HG02973 (cell line): ENCODE data around the gene KCNG2.

Experiments
- ATAC-seq: cut with Tn5 transposase; IDR thresholded peaks from one replicate; pipeline ENCODE4 v1.9.1; 2021; ENCODE audit warnings: moderate library complexity; ENCODE audit not compliant: unreplicated experiment

KCNG2 gene

DNA sequence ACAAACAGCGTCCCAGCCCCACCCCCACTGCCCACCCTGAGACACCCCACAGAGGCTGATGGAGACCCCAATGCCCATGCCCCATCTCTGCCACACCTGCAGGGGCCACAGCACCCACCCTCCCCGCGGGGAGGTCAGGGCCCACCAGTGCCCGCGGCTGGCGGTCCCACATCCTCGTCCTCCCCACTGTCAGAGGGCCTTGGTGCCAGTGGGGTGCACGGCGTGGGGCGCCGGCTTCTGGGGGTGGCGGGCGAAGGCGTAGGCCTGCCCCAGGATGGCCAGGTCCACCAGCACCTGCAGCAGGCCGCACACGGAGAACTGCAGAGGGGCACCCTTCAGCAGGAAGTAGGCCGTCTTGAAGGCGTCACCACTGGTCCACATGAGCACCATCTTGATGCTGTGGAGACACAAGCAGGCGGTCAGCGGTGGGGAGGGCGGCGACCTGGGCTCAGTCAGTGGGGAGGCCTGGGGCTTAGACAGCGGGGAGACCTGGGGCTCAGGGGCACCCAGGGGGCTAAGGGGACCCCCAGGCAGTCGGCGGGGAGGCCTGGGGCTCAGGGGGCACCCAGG is 106.1 kb downstream of the KCNG2 start:
- no peak for ATAC-seq

DNA sequence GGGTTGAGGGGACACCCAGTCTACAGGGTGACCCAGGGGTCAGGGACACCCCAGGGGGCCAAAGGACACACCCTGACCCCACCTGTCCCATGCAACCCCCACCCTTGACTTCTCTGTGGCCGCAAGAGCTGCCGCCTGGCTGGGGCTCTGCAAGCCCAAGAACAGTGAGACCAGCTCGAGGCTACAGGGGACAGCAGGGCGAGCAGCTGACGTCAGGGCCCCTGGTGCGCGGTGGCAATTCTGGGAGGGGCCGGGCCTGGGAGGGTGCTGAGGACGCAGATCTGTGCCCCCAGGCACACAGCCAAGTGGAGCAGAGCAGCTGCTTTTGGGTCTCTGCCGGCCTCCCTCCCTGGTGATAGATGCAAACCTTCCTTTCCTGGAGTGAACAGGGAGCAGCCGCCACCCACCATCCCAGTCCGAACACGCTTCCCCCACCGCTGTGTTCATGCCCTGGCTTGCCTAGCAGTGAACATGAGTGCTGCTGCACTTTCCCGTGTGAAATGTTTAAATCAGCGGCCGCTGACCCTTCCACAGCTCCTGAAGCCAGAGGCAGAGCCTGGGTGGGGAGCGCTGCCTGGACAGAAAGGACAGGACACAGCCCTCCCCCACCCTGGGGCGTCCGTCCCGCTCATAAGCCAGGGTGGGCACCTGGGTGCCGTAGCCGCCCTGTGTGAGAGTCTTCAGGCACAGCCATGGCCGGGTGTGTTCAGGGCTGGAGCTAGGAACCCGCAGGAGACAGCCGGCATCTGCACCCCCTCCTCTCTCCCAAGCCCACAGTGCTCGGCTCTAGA is 106.8 kb downstream of the KCNG2 start:
- no peak for ATAC-seq

DNA sequence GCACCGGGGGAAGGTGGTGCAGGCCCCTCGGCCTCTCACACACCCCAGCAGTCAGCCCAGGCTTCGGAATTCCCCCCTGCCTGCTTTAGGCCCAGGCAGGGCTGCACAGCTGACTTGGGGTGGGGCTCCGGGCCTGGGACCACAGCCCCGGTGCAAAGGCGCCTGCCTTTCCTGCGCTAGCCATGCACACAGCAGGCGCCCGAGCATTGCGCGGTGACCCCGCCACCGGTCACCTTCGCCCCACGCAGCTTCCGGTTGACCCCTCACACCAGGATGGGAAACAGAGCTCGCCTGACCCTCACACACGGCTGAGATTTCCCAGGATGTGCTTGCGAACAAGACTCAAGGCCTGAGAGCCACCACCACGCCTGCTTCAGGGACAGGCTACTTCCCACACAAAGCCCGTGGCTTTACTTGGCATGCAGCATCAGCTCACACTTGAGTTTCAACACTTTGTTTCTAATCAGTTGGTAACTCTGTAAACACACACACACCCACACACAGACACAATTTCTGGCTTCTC is 107.7 kb downstream of the KCNG2 start:
- no peak for ATAC-seq

DNA sequence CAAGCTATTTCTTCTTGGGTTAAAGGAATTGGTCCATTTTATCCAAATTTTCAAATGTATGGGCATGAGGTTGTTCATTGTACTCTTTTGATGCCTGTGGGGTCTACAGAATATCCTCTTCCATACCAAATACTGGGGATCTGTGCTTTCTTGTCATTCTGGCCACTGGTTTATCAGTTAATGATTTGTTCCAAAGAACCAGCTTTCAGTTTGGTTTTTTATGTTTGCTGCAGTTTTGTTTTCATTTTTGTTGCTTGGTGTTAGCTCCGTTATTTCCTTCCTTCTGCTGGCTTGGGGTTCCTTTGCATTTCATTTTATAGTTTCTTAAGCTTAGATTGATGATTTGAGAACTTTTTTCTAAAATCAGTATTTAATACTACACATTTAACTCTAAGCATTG is 108.3 kb downstream of the KCNG2 start:
- ATAC-seq, result no peak

DNA sequence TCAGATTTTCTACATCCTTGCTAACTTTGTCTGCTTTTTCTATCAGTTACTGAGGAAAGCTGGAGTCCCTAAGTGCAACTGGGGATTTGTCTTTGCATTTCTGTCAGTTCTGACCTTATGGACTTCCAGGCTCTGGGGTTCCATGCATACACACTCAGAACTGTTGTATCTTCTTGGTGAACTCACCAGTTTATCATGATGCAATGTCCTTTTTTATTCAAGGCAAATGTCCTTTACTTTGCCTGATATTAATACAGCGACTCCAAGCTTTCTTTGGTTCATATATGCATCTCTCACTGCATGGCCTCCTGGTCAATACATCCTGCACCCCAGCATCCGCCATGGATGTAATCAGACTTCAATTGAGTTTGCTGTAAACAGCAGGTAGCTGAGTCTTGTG is 109.0 kb downstream of the KCNG2 start:
- ATAC-seq, result no peak

DNA sequence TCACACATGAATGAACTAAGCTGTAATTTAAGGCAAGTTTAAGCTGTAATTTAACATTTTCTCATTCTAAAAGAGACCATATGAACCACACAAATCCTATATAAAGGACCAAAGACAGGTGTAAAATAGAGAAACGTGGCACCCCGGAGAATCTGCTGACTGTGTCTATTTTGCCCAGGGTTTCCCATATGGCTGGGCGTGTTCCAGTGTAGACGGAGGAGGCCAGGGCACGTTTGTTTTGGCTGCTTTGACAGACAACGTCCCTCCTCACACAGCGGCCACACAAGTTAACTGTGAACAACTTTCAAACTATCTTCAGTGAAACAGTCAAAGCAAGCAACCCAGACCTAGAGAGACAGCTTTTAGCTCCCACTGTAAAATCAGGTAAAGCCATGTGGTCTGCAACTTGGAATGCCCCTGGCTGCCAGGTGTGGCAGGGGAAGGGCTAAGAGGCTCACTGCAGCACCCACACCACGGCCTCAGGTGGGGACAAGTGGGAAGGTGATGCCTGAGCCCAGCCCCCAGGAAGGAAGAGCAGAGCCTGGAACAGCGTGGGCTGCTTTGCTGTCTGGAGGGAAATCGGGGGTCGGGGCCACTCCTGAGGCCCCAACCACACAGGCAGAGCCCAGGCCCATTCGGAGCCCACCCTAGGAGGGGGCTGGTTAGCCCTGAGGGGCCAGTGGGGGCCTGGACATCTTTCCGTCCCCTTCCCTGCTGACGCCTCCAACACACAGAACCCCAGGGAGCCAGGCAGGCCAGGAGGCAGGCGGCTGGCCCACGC is 113.0 kb downstream of the KCNG2 start:
- no peak for ATAC-seq

DNA sequence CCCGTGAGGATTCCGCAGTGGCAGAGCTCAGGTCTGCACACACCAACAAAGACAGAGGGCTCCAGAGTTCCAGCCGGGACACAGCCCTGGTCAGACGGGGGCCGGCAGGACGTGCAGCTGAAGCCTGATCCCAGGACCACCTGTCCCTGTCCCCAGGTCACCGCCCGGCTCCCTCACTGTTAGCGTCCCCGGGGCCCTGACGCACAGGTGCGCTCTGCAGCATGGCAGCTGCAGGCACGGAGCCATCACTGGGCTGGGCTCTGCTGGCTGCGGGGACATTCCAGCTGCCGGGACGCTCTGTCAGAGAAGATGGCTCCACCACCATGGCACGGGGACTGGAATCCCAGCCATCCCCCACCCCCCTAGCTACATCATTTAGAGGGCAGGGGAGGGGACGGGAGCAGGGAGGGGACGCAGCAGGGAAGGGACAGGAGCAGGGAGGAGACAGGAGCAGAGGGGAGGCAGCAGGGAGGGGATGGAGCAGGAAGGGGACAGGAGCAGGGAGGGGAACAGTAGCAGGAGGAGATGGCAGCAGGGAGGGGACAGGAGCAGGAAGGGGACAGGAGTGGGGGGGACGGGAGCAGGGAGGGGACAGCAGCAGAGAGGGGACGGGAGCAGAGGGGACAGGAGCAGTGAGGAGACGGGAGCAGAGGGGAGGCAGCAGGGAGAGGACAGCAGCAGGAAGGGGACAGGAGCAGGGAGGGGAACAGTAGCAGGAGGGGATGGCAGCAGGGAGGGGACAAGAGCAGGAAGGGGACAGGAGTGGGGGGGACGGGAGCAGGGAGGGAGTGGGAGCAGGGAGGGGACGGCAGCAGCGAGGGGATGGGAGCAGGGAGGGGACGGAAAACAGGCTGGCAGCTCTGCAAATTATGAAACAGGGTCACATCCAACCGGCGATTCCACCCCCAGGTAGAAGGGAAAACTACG is 113.9 kb downstream of the KCNG2 start:
- no peak for ATAC-seq

DNA sequence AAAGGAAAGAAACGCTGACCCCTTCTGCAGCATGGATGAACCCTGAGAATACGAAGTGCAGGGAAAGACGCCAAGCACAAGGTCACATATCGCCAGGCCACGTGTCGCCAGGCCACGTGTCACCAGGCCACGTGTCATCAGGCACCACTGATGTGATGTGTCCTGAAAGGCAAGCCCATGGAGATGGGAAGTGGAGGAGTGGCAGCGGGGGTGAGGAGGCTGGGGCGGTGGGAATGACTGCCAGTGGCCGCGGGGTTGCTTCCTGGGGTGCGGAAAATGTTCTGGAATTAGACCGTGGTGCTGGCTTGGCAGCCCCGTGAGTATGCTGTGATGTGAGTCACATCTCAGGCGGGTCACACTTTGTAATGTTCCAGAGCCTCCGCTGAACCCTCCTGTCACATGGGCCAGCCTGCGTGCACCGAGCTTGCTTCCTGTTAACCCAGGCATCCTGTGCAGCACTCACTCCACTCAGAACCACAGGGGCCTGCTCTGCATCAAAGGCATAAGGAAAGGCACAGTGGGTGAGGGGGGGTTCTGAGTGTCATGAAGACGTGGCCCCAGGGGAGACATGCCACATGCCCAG is 114.8 kb downstream of the KCNG2 start:
- no peak for ATAC-seq

DNA sequence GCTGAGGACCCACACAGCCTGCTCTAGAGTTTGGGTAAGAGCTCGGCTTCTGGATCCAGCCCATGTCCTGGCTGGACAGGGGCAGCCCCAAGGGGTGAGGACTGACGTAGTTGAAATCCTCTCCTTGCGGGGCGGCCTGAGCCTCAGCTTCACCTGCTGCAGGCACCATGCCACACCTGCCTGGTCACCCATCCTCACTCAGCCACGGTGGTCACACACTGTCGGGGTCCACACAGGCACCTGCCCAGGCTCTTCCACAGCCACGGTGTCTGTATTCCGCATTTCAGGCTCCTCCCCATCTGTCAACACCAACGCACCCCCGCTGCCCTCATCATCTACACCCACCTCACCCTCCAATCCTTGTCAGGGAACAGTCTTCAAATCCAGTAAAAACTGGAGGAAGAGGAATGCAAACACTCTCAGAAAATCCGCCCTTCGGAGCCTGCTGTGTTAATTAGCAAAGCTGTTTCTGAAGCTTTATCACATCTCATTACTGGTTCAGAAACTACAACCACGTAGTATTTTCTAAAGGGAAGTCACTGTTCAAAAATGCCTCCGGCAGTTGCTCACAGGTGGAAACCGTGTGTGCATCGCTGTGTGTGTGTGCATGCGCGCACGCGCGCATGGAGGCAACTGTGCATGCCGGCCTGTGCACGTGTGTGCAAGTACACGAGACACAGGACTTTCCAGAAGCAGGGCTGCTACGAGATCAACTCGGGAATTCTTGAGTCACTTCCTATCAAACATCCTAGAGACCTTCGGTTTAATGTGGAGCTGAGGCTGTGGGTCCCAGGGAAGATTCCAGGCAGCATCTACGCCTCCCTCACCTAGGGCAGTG is 115.5 kb downstream of the KCNG2 start:
- no peak for ATAC-seq

DNA sequence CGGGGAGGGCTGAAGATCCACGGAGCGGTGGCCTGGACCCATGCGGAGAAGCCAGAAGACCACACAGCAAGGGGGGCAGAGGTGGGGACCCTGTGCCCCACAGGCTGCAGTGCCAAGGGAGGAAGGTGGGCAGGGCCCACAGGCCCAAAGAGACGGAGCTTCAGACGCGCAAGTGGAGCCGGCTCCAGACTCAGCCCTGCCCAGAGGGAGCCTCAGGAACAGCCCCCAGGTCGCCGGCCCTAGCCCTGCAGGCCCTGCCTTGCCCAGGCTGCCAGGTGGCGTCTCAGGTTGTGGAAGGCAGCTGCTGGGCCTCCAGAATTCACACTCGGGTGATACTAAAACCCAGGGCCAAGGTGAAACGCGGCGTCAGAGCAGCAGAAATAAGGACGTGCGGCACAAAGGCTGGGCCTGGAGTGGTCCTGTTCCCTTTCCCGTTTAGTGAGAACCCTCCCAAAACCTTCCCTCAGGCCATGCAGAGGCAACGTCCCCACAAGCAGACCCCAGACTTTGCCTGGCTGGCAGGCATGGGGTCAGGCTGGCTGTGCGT is 116.9 kb downstream of the KCNG2 start:
- no peak for ATAC-seq

DNA sequence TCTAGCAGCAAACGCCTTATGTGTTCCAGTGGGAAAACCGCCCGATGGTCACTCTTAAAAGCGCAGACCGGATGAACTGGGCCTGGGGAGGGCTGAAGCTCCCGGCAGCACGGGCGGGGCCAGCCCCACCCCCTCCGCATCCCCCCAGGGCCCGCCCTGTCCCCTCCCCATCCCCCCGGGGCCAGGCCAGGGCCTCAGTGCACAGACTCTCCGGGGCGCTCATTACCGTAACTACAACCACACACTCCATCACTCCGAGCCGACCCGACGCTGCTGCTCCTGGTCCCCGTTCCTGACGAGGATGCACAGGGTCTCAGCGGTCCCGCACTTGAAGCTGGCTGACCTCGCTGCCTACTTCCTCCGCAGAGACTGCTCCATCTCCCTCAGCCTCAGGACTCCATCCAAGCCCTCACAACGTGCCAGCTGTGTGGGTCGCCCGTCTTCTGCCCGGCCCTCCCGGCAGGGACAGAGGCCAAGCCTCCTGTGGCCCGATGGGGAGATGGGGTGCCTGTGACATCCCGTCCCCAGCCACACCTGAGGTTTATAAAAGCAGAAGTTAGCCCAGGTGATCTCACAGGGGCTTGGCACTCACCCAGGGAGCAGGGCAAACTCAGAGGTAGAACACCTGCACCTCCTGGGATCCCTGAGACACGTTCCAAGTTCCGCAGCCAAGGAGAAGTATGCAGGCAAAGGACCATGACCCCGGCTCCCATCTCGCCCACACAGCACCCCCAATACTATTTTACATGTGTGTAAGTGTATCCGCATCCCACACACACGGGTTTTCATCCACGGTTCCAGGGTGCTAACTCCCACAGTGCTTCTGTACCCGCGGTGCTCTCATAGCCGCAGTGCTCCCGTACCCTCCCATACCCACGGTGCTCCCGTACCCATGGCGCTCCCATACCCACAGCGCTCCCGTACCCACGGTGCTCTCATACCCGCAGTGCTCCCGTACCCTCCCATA is 117.7 kb downstream of the KCNG2 start:
- ATAC-seq, result no peak

DNA sequence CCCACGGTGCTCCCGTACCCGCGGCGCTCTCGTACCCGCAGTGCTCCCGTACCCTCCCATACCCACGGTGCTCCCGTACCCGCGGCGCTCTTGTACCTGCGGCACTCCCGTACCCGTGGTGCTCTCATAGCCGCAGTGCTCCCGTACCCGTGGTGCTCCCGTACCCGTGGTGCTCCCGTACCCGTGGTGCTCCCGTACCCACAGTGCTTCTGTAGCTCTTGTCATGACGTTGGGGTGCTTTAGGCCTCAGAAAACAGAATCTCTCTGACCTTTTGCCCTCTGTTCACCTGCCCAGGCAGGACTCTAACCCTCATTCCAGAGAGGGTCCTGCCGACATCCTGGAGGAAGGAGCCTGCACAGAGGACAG is 118.4 kb downstream of the KCNG2 start:
- no peak for ATAC-seq

DNA sequence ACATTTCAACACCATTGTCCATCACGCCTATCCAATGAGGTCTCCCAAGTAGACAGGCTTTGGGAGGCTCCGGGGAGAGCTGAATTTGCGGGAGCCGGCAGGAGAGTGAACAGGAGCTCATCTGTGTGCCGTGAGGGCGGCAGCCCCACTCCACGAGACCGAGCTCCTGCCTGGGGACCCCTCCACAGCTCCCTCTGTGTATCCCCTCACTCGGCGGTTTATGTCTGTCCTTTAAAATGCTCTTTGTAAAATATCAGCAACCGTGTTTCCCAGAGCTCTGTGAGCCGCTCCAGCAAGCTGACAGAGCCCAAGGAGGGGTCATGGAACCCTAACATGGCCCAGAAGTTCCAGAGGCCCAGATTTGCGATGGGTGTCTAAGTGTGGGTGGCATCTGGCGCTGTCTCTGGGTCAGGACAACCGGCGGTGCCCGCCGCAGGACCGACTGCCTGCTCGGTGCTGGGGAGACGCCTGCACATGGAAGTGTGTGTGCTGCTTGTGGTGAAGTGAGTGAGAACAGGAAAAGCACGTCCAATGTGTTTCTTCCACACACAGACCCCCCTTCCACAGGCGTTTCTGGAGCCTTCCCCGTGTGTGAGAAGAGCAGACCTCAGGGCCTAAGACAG is 118.9 kb downstream of the KCNG2 start:
- no peak for ATAC-seq

DNA sequence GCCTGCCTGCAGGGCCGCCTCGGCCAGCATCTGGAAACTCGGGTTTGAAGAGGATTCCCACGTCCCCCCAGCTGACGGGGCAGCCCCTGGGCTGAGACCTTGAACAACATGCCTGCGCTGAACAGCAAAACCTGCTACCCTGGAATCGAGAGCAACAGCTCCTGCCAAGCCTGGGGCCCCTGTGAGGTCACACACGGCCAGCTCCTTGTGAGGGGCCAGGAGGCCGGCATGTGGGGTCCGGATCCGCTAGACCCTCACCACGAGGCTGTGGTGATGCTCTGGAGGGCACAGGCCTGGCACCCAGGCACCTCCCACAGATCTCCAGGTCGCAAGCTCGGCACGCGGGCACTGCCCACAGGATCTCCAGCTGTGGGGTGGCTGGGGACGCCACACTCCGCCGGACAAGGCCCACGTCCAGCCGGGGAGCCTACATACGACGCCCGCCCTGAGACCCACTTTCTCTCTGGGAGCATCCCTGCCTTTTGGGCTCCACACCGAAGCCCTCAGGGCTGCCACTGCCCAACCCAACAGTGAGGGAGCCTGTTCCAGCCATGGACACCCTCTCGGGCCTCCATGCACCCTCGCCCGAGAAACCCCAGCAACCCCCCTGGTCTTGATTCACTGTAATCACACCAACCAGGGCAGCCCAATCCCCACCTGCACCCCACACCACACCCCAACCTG is 119.6 kb downstream of the KCNG2 start:
- ATAC-seq, result no peak

DNA sequence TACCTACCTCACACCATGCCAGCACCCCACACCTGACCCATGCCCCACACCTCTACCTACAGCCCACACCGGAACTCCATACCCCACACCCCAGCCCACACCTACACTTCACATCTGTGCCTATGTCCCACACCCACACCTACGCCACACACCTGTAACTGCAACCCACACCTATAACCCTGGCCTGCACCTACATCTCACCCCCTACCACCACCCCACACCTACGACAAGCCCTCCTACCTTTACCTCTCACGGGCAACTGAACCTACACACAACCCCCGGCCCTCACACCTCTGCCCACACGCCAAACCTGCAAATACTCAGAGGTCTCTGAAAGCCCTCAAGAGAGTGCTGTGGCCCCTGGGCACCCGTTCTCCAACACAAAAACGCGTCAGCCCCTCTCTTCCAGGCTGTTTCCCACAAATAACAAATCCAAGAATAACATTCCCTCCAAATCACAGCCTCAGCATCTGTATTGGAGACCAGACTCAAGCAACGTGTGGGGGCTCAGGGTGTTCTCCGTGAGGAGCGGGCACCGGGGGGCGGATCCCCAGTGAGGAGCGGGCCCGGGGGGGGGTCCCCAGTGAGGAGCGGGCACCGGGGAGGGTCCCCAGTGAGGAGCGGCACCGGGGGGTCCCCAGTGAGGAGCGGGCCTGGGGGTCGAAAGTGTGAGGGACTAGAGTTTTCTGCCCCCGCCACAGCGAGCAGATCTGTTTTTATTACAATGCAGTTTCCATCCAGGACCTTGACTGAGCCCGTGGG is 120.3 kb downstream of the KCNG2 start:
- no peak for ATAC-seq

DNA sequence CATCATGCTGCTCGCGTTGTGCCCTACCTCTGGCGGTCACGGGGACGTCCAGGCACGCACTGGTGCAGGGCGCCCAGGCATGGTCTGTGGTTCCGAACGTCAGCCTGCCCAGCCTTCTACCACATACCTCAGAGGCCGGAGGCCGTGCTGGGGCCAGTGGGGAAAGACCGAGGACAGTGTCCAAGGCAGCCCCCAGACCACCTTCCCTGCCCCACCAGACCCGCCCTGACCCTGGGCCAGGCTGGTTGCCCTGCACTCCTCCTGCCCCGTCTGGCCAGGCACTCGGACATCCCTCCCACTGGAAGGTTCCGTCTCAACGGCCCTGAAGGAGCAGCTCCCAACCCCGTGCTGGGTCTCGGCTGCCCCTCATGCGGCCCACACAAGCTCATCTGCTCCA is 120.9 kb downstream of the KCNG2 start:
- ATAC-seq, result no peak
